NT2/D1 (cell line): ENCODE results near the gene ADISSP.

Experiments
- SUZ12 ChIP-seq: IDR thresholded peaks from 2 replicates; pipeline ENCODE4 v1.6.1; 2011; ENCODE audit not compliant: insufficient read length, insufficient read depth; ENCODE audit errors: extremely low read depth
- YY1 ChIP-seq: IDR thresholded peaks from 2 replicates; pipeline ENCODE4 v1.6.1; 2011; ENCODE audit not compliant: insufficient read length, insufficient read depth
- ZNF274 ChIP-seq: IDR thresholded peaks from 2 replicates; pipeline ENCODE4 v1.6.1; 2011; ENCODE audit warnings: mild to moderate bottlenecking, low read depth, low read length

DNA sequence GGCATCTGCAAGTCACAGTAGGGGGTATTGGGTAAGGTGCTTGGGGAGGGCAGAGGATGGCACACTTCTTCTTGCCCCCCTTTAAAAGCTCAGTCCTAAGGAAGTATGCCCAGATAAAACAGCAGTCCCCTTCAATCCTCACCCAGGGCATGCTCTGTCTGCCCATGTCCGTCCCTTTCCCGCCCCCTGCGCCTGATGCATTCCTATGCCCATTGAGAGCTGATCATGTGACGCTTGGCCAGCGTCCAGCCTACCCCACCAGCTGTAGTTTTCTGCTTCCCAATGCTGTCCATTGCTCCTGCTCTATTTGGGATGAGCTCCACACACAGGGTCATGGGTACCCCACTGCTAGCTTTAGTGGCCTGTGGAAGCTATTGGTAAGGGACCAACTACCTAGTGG is 63.5 kb downstream of the ADISSP start:
- TF ChIP-seq SUZ12, result no peak
- TF ChIP-seq ZNF274, result no peak
- TF ChIP-seq YY1, result no peak
